ENCODE results near the gene ZNF764. TPM values are rescaled to one million over a fixed set of nuclear protein-coding genes. Genes with fewer than 3 reads are reported as not detected.

Gene ZNF764
- total and polyA plus RNA-seq, 11 donors: 7.4 to 17.2 (median 11.0) TPM

DNA sequence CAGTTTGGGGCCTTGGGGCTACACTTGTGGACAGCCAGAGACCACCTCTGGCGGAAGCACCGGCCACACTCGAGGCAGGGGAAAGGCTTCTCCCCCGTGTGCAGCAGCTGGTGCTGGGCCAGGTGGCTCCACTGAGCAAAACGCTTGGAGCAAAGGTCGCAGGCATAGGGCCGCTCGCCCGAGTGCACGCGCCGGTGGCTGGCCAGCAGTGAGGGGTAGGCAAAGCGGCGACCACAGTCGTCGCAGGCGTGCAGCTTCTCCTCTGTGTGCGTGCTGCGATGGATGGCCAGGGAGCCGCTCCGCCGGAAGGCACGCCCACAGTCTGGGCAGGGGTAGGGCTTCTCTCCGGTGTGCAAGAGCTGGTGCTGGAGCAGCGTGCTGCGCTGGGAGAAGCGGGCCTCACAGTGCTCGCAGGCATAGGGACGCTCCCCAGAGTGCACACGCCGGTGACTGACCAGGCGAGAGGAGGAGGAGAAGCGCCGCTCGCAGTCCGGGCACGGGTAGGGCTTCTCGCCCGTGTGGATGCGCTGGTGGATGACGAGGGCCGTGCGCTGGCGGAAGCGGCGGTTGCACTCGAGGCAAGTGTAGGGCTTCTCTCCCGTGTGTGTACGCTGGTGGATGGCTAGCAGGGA lies 46.3 kb upstream of the ZNF764 start:
- Histone ChIP-seq H3K27ac (peak overlapping the region in 8 of 12 donors; percentile 11 to 64 (median 46)), H3K36me3 (peaks cover 0 to 65% (median 49%) of the 10 kb centered on the region in 9 donors), H3K4me3 (no peak overlapping the region), H3K9me3 (no peaks in the 10 kb centered on the region), H3K4me1 (peaks cover 0 to 69% (median 13%) of the 10 kb centered on the region in 12 donors), H3K27me3 (no peaks in the 10 kb centered on the region)
- TF ChIP-seq, protein P1, sequence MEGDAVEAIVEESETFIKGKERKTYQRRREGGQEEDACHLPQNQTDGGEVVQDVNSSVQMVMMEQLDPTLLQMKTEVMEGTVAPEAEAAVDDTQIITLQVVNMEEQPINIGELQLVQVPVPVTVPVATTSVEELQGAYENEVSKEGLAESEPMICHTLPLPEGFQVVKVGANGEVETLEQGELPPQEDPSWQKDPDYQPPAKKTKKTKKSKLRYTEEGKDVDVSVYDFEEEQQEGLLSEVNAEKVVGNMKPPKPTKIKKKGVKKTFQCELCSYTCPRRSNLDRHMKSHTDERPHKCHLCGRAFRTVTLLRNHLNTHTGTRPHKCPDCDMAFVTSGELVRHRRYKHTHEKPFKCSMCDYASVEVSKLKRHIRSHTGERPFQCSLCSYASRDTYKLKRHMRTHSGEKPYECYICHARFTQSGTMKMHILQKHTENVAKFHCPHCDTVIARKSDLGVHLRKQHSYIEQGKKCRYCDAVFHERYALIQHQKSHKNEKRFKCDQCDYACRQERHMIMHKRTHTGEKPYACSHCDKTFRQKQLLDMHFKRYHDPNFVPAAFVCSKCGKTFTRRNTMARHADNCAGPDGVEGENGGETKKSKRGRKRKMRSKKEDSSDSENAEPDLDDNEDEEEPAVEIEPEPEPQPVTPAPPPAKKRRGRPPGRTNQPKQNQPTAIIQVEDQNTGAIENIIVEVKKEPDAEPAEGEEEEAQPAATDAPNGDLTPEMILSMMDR (IDR thresholded peaks at IDR 0.05): no peak
- TF ChIP-seq POLR2A (IDR thresholded peaks at IDR 0.05): no peak
- intact Hi-C loops (cut with DNase I): loop anchor here in 2 of 10 donors (5.0 to 10.0 kb wide), 2 partner anchors 147 to 160 kb away; partner anchors contain the start of gene SEPHS2 (in 1 of the 2)
- DNase-seq: peak in 1 of 5 donors; percentile 68
- 94 to 95% (median 95%) methylated on average over 41 to 49 of the region's 49 CpGs for WGBS, 4 donors
- peak in 2 of 4 donors; percentile 4 to 14 for ATAC-seq

DNA sequence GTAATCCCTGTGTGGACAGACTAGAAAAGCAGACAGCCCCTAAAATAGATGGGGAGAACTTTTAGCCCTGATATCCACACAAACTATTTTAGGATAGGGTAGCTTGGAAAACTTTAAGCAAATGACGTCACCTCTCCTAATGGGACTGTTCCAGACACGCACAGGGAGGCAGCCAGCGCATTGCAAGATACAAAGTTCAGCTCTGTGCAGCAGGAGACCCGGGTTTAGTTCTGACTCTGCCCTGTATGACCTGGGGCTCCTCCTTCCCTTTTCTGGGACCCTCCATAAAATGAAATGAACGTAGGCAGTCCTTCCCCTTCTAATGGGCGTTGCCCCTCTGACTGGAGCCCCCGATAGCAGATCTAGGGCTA lies 45.8 kb upstream of the ZNF764 start:
- Histone ChIP-seq H3K9me3 (no peaks in the 10 kb centered on the region), H3K4me3 (no peak overlapping the region), H3K27ac (peak overlapping the region in 7 of 12 donors; percentile 11 to 63 (median 43)), H3K27me3 (no peaks in the 10 kb centered on the region), H3K4me1 (peaks cover 0 to 64% (median 10%) of the 10 kb centered on the region in 12 donors), H3K36me3 (peaks cover 0 to 65% (median 49%) of the 10 kb centered on the region in 9 donors)
- no peak for TF ChIP-seq POLR2A (IDR thresholded peaks at IDR 0.05)
- TF ChIP-seq, protein P1 (IDR thresholded peaks at IDR 0.05): no peak
- peak; percentile 25 to 85 (median 76) for ATAC-seq
- WGBS, 4 donors: 62 to 79% (median 72%) methylated on average over 5 to 7 of the region's 7 CpGs
- DNase-seq: peak in 1 of 5 donors; percentile 59
- intact Hi-C loops (cut with DNase I): loop anchor here in 2 of 10 donors (5.0 to 10.0 kb wide), 2 partner anchors 147 to 159 kb away; partner anchors contain the start of gene SEPHS2 (in 1 of the 2)

DNA sequence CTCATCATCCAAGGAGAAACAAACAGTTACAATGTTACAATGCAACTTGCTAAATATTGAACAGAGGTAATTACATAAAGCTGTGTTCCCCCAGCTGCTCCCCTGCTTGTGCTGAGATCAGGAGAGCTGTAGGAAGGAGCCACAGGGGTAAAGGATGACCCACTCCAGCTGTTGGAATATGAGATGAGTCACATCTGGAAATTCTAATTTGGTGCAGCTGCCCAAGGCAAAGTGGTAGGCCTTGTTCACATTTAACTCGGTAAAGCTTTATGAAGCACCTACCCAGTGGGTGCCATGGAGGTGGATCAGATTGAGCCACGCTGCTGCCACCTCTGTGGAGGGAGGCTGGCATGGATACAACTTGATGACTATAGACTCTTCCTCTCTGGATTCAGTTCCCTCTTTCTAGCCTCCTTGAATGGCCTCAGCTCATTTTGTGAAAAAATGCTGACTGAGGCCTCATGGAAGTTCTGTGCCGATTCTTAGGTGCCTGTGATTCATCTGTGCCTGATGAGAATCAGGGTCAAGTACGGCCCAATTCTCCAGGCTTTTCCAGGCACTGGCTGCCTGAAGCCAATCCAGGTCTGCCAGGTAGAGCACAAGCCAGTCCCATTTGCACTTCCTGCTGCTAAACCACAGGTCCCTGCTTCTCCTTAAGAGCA lies 44.6 kb upstream of the ZNF764 start:
- peaks cover 0 to 52% (median 8%) of the 10 kb centered on the region in 12 donors for H3K4me1 ChIP-seq
- H3K27ac ChIP-seq: peak overlapping the region in 2 of 12 donors; percentile 46 to 53
- DNase-seq (no peak), ATAC-seq (peak in 3 of 4 donors; percentile 28 to 43 (median 35))
- intact Hi-C loops (cut with DNase I): loop anchor here in 2 of 10 donors (5.0 to 10.0 kb wide), 2 partner anchors 145 to 158 kb away; partner anchors contain the start of gene SEPHS2 (in 1 of the 2)
- no peak overlapping the region for H3K4me3 ChIP-seq
- peaks cover 0 to 60% (median 44%) of the 10 kb centered on the region in 9 donors for H3K36me3 ChIP-seq
- H3K9me3 ChIP-seq: no peaks in the 10 kb centered on the region
- TF ChIP-seq, protein P1 (IDR thresholded peaks at IDR 0.05): no peak
- no peak for TF ChIP-seq POLR2A (IDR thresholded peaks at IDR 0.05)
- no peaks in the 10 kb centered on the region for H3K27me3 ChIP-seq
- 53 to 79% (median 70%) methylated on average over 4 of the region's 4 CpGs for WGBS, 4 donors

DNA sequence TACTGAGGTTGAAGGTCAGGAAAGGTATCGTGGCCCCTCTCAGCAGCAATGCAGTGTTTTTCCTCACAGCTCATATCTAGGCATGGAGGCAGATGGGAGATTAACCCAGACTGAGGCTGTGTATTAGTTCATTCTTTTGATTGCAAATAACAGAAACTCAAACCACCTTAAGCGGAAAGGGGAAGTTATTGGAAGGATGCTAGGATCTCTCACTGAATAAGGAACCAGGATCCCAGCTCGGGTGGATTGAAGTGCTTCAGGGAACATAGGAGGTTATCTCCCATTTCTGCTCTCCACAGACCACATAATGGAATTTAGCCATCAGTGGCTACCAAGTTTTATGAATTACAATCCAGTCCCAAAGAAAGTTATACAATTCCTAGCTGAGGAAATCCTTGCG lies 43.8 kb upstream of the ZNF764 start:
- TF ChIP-seq, protein P1 (IDR thresholded peaks at IDR 0.05): no peak
- TF ChIP-seq POLR2A (IDR thresholded peaks at IDR 0.05): no peak
- intact Hi-C loops (cut with DNase I): loop anchor here in 2 of 10 donors (5.0 to 10.0 kb wide), 2 partner anchors 145 to 157 kb away; partner anchors contain the start of gene SEPHS2 (in 1 of the 2)
- ATAC-seq (no peak), DNase-seq (no peak)
- peaks cover 0 to 52% (median 37%) of the 10 kb centered on the region in 9 donors for H3K36me3 ChIP-seq
- no peak overlapping the region for H3K4me3 ChIP-seq
- H3K27me3 ChIP-seq: no peaks in the 10 kb centered on the region
- no peaks in the 10 kb centered on the region for H3K9me3 ChIP-seq
- WGBS, 4 donors: 76 to 85% (median 79%) methylated on average over 4 of the region's 4 CpGs
- peak overlapping the region in 3 of 12 donors; percentile 34 to 53 (median 46) for H3K27ac ChIP-seq
- H3K4me1 ChIP-seq: peaks cover 0 to 52% (median 8%) of the 10 kb centered on the region in 12 donors

Measured in heart left ventricle (tissue), 16 donors.